SK-N-SH (cell line): ENCODE results near the gene CARD14. TPM values are rescaled to one million over a fixed set of nuclear protein-coding genes. Genes with fewer than 3 reads are reported as not detected.
A peak's percentile ranks its signal among the peaks of the same experiment; 100 is the strongest.

Source experiments
- CTCF ChIA-PET: fragments of 300-600, 350-600 bp; formaldehyde crosslinking; extraction: SDS; loops from one replicate; lab custom pipeline; 2021; lab: Yijun Ruan, JAX
- POLR2A ChIA-PET: fragments of 350-600 bp; sonication (Branson Sonifier 250); formaldehyde crosslinking; extraction: SDS; loops from one replicate; lab custom pipeline; 2020; ENCODE audit warnings: antibody characterized with exemption, inconsistent platforms; lab: Yijun Ruan, JAX
- DNase-seq: peaks from one replicate; pipeline ENCODE4 v3.0.0; 2012
- H2AFZ ChIP-seq: fragments of 200-600 bp; sonication (generic); 2 replicates; pipeline ENCODE4 v1.8.1; 2016; ENCODE audit warnings: antibody characterized with exemption, mild to moderate bottlenecking, low read depth
- H3F3A ChIP-seq: fragments of 200-600 bp; sonication (generic); replicated peaks from 2 replicates; pipeline ENCODE3; 2016; ENCODE audit warnings: antibody characterized with exemption, mild to moderate bottlenecking; ENCODE audit not compliant: insufficient read depth
- H3K27ac ChIP-seq, 2 experiments: fragments of 200-500 bp in 1 of 2; fragments of 200-600 bp in 1 of 2; sonication (Bioruptor generic) in 1 of 2; sonication (generic), shearing (Covaris generic) in 1 of 2; 2 replicates each; pipeline versions ENCODE4 v1.5.1 to v1.6.1; 2014 to 2016; ENCODE audit warnings: low read depth in 2 of 2, inconsistent platforms in 1 of 2, low read length in 1 of 2, mild to moderate bottlenecking in 1 of 2, mixed read lengths in 1 of 2
- H3K27me3 ChIP-seq: fragments of 200-600 bp; sonication (generic), shearing (Covaris generic); 2 replicates; pipeline ENCODE4 v1.6.1; 2016; ENCODE audit warnings: mixed run types; ENCODE audit not compliant: insufficient read depth
- H3K36me3 ChIP-seq, 2 experiments: fragments of 200-500 bp in 1 of 2; fragments of 200-600 bp in 1 of 2; sonication (Bioruptor generic) in 1 of 2; sonication (generic) in 1 of 2; replicated peaks in 1 of 2; 2 replicates each; pipeline versions ENCODE3 to v1.5.1; 2014 to 2016; ENCODE audit warnings: low read length in 1 of 2, mild to moderate bottlenecking in 1 of 2; ENCODE audit not compliant: insufficient read depth in 2 of 2, control insufficient read depth in 1 of 2
- H3K4me1 ChIP-seq, 2 experiments: fragments of 200-500 bp in 1 of 2; fragments of 200-600 bp in 1 of 2; sonication (Bioruptor generic) in 1 of 2; sonication (generic), shearing (Covaris generic) in 1 of 2; 2 replicates each; pipeline versions ENCODE4 v1.5.1 to v1.6.1; 2014 to 2016; ENCODE audit warnings: low read depth in 1 of 2, low read length in 1 of 2, mixed run types in 1 of 2; ENCODE audit not compliant: insufficient read depth in 2 of 2, control insufficient read depth in 1 of 2
- H3K4me2 ChIP-seq: fragments of 200-600 bp; sonication (generic), shearing (Covaris generic); 2 replicates; pipeline ENCODE4 v1.6.1; 2017; ENCODE audit warnings: mixed run types
- H3K4me3 ChIP-seq, 2 experiments: fragments of 200-500 bp in 1 of 2; fragments of 200-600 bp in 1 of 2; sonication (Bioruptor generic) in 1 of 2; sonication (generic), shearing (Covaris generic) in 1 of 2; 2 replicates each; pipeline versions ENCODE4 v1.5.1 to v1.8.1; 2014 to 2016; ENCODE audit warnings: low read depth in 2 of 2, inconsistent platforms in 1 of 2, low read length in 1 of 2, mild to moderate bottlenecking in 1 of 2, mixed read lengths in 1 of 2, moderate library complexity in 1 of 2
- H3K79me2 ChIP-seq: fragments of 200-600 bp; sonication (generic); 2 replicates; pipeline ENCODE4 v1.8.1; 2017; ENCODE audit warnings: mild to moderate bottlenecking; ENCODE audit not compliant: insufficient read depth
- H3K9ac ChIP-seq: fragments of 200-600 bp; sonication (generic); 2 replicates; pipeline ENCODE4 v1.6.1; 2017; ENCODE audit warnings: mixed run types
- H3K9me2 ChIP-seq: fragments of 200-600 bp; sonication (generic); 2 replicates; pipeline ENCODE4 v1.6.1; 2017; ENCODE audit warnings: mixed run types
- H3K9me3 ChIP-seq: fragments of 200-600 bp; sonication (generic); 2 replicates; pipeline ENCODE4 v1.6.1; 2017; ENCODE audit warnings: mixed run types, mild to moderate bottlenecking, moderate library complexity
- H4K20me1 ChIP-seq: fragments of 200-600 bp; sonication (generic); 2 replicates; pipeline ENCODE4 v1.6.1; 2017; ENCODE audit warnings: mild to moderate bottlenecking, mixed run types; ENCODE audit not compliant: insufficient read depth
- CHD2 ChIP-seq: fragments of 150-350 bp; IDR thresholded peaks from 2 replicates; pipeline ENCODE4 v1.6.1; 2018; ENCODE audit warnings: low read length; ENCODE audit not compliant: partially characterized antibody
- ELF1 ChIP-seq: IDR thresholded peaks from 2 replicates; pipeline ENCODE4 v1.4.0; 2012
- EZH2phosphoT487 ChIP-seq: fragments of 200-600 bp; sonication (generic); IDR thresholded peaks from 2 replicates; pipeline ENCODE4 v1.6.1; 2017; ENCODE audit warnings: low read depth, mixed run types, mild to moderate bottlenecking, antibody characterized with exemption, moderate library complexity, borderline replicate concordance
- FOSL2 ChIP-seq: IDR thresholded peaks from 2 replicates; pipeline ENCODE4 v1.4.0; 2012; ENCODE audit warnings: low read depth, mild to moderate bottlenecking, moderate library complexity, borderline replicate concordance
- FOXJ3 ChIP-seq: sonication (generic); formaldehyde crosslinking; IDR thresholded peaks from 2 replicates; pipeline ENCODE4 v1.5.1; 2020; ENCODE audit warnings: mild to moderate bottlenecking, missing genetic modification reagents
- JUND ChIP-seq: IDR thresholded peaks from 2 replicates; pipeline ENCODE4 v1.4.0; 2012
- MAX ChIP-seq: IDR thresholded peaks from 2 replicates; pipeline ENCODE4 v1.4.0; 2012; ENCODE audit warnings: low read depth
- NRF1 ChIP-seq: IDR thresholded peaks from 2 replicates; pipeline ENCODE4 v1.6.1; 2012; ENCODE audit warnings: low read depth, mild to moderate bottlenecking, low read length
- PBX3 ChIP-seq: IDR thresholded peaks from 2 replicates; pipeline ENCODE4; 2012
- RAD21 ChIP-seq: IDR thresholded peaks from 2 replicates; pipeline ENCODE4 v1.6.1; 2012; ENCODE audit warnings: mild to moderate bottlenecking, low read length
- REST ChIP-seq: IDR thresholded peaks from 2 replicates; pipeline ENCODE4 v1.6.1; 2012; ENCODE audit warnings: mild to moderate bottlenecking, low read depth, low read length, moderate library complexity
- RFX5 ChIP-seq: IDR thresholded peaks from 2 replicates; pipeline ENCODE4 v1.6.1; 2012; ENCODE audit warnings: mild to moderate bottlenecking, improper control_type of control experiment, low read length
- RXRA ChIP-seq: IDR thresholded peaks from 2 replicates; pipeline ENCODE4 v1.4.0; 2012; ENCODE audit warnings: low read depth, mild to moderate bottlenecking, borderline replicate concordance
- SMC3 ChIP-seq: IDR thresholded peaks from 2 replicates; pipeline ENCODE4 v1.6.1; 2012; ENCODE audit warnings: low read depth, low read length, improper control_type of control experiment
- TEAD4 ChIP-seq: IDR thresholded peaks from 2 replicates; pipeline ENCODE4 v1.4.0; 2012; ENCODE audit warnings: mild to moderate bottlenecking, borderline replicate concordance; ENCODE audit not compliant: insufficient read depth
- USF2 ChIP-seq: fragments of 150-350 bp; IDR thresholded peaks from 2 replicates; pipeline ENCODE4 v1.6.1; 2017; ENCODE audit warnings: antibody characterized with exemption, low read length, low read depth, borderline replicate concordance
- YY1 ChIP-seq: IDR thresholded peaks from 2 replicates; pipeline ENCODE4 v1.4.0; 2012; ENCODE audit warnings: low read depth, mild to moderate bottlenecking
- WGBS: methylation state at CpG from one replicate; pipeline ENCODE4 v1.1.6; 2017; ENCODE audit warnings: low lambda C conversion rate; 5-methylcytosine and 5-hydroxymethylcytosine counted together
- polyA plus RNA-seq, 3 experiments: library from polyadenylated mRNA; depleted of rRNA; stranded (reverse); fragments of >200 nt; gene quantifications; 2 replicates each; pipeline ENCODE4 v1.2.3, GENCODE V29; 2012

The CARD14 gene
- polyA plus RNA-seq, 1 of the 3 experiments (the other 2 are of a cell fraction), result 0.05 TPM

GRCh38 chr17:80221351-80222105, 51.7 kb downstream of the CARD14 start:
- Histone ChIP-seq H3K4me2 (peak overlapping the region; percentile 98), H3K27ac (no peak overlapping the region), H3K4me3 (peak overlapping the region; percentile 83 to 98), H4K20me1 (peaks cover 19% of the 10 kb centered on the region), H3F3A (peaks cover 9% of the 10 kb centered on the region), H3K9me2 (no peaks in the 10 kb centered on the region), H2AFZ (no peak overlapping the region), H3K36me3 (peaks cover 6 to 10% of the 10 kb centered on the region in 2 experiments), H3K27me3 (no peaks in the 10 kb centered on the region), H3K9me3 (no peaks in the 10 kb centered on the region), H3K9ac (peak overlapping the region; percentile 88), H3K79me2 (peaks cover 45% of the 10 kb centered on the region; the same call in 1 of the 2 replicates), H3K4me1 (peaks cover 4 to 24% of the 10 kb centered on the region in 2 experiments; a peak in 1 of 4 replicates)
- no peak for DNase-seq
- TF ChIP-seq PBX3 (no peak), FOXJ3 (no peak), RXRA (no peak), CHD2 (no peak), MAX (no peak), EZH2phosphoT487 (no peak), RAD21 (no peak), ELF1 (no peak), RFX5 (no peak), REST (no peak), YY1 (no peak), SMC3 (no peak), NRF1 (no peak), TEAD4 (no peak), JUND (no peak), USF2 (no peak), FOSL2 (no peak)
- ChIA-PET CTCF (interaction anchor here (1.1 kb wide), 1 partner anchor 139 kb away, joined by 3 read pairs; no protein-coding TSS in a partner anchor), POLR2A (interaction anchor here (1.2 kb wide), 1 partner anchor 120 kb away, joined by 3 read pairs; the partner anchor contains the start of gene GAA)
- WGBS, result 93% methylated on average over 24 of the region's 29 CpGs
